Measurements from ENCODE around the gene ALPL.

GRCh38 chr1:21610027-21610426 lies 100.8 kb downstream of the ALPL start:
- TF ChIP-seq POLR2AphosphoS5 (IDR thresholded peaks at IDR 0.05; ENCODE audit: low read depth, low read length) (no peak), TAF1 (IDR thresholded peaks at IDR 0.05; ENCODE audit: borderline replicate concordance, insufficient read depth, low read length) (no peak), REST (IDR thresholded peaks at IDR 0.05; ENCODE audit: insufficient read depth in 1 of 2, low read depth in 2 of 2, low read length in 2 of 2) (no peak), SIN3A (IDR thresholded peaks at IDR 0.05; ENCODE audit: borderline replicate concordance, insufficient read depth, low read length) (no peak), FOXP2 (optimal IDR thresholded peaks at IDR 0.05; ENCODE audit: borderline replicate concordance, extremely low read depth, extremely low read length, insufficient read depth) (no peak)
